MM.1S (cell line): Measurements from ENCODE around the gene BIRC6.

Experiments
- DNase-seq: peaks from one replicate; pipeline ENCODE4 v3.0.0-alpha.2; 2015
- H2AFZ ChIP-seq: fragments of 300-600 bp; sonication (generic); 2 replicates; pipeline ENCODE4 v1.6.0; 2016; ENCODE audit warnings: antibody characterized with exemption, low read length
- H3F3A ChIP-seq: fragments of 300-600 bp; sonication (generic); 2 replicates; pipeline ENCODE4 v1.6.1; 2016; ENCODE audit warnings: mild to moderate bottlenecking, antibody characterized with exemption, low read length, moderate library complexity, mixed read lengths; ENCODE audit not compliant: insufficient read depth
- H3K27ac ChIP-seq: fragments of 300-600 bp; sonication (generic); 2 replicates; pipeline ENCODE4 v1.5.1; 2016; ENCODE audit warnings: mild to moderate bottlenecking, low read length
- H3K27me3 ChIP-seq: fragments of 300-600 bp; sonication (generic); replicated peaks from 2 replicates; pipeline ENCODE4 v1.6.0; 2016; ENCODE audit warnings: low read length; ENCODE audit not compliant: insufficient read depth
- H3K36me3 ChIP-seq: fragments of 300-600 bp; sonication (generic); replicated peaks from 2 replicates; pipeline ENCODE4 v1.6.1; 2016; ENCODE audit warnings: mild to moderate bottlenecking, low read length, mixed read lengths; ENCODE audit not compliant: insufficient read depth
- H3K4me1 ChIP-seq: fragments of 300-600 bp; sonication (generic); 2 replicates; pipeline ENCODE4 v1.6.1; 2016; ENCODE audit warnings: low read length, mixed read lengths
- H3K4me2 ChIP-seq: fragments of 300-600 bp; sonication (generic); 2 replicates; pipeline ENCODE4 v1.6.0; 2016; ENCODE audit warnings: low read depth, low read length
- H3K4me3 ChIP-seq: fragments of 300-600 bp; sonication (generic); 2 replicates; pipeline ENCODE4 v1.5.1; 2016; ENCODE audit warnings: low read length, mixed read lengths
- H3K79me2 ChIP-seq: fragments of 300-600 bp; sonication (generic); 2 replicates; pipeline ENCODE4 v1.6.1; 2016; ENCODE audit warnings: mixed run types, low read length, mixed read lengths
- H3K9ac ChIP-seq: fragments of 300-600 bp; sonication (generic); 2 replicates; pipeline ENCODE4 v1.6.1; 2016; ENCODE audit warnings: low read length, mixed read lengths
- H3K9me2 ChIP-seq: fragments of 300-600 bp; sonication (generic); replicated peaks from 2 replicates; pipeline ENCODE4 v1.6.1; 2016; ENCODE audit warnings: mild to moderate bottlenecking, low read length, mixed read lengths; ENCODE audit not compliant: insufficient read depth
- H3K9me3 ChIP-seq: fragments of 300-600 bp; sonication (generic); replicated peaks from 2 replicates; pipeline ENCODE4 v1.6.1; 2016; ENCODE audit warnings: mild to moderate bottlenecking, low read length, mixed read lengths; ENCODE audit not compliant: insufficient read depth
- H4K20me1 ChIP-seq: fragments of 300-600 bp; sonication (generic); 2 replicates; pipeline ENCODE4 v1.6.1; 2016; ENCODE audit warnings: mild to moderate bottlenecking, low read length, moderate library complexity, mixed read lengths; ENCODE audit not compliant: insufficient read depth
- CTCF ChIP-seq: fragments of 300-600 bp; sonication (generic); IDR thresholded peaks from 2 replicates; pipeline ENCODE4 v1.5.1; 2016; ENCODE audit warnings: antibody characterized with exemption, low read length, mixed read lengths
- EZH2 ChIP-seq: fragments of 300-600 bp; sonication (generic); optimal IDR thresholded peaks from 2 replicates; pipeline ENCODE3; 2017; ENCODE audit warnings: low read depth, mild to moderate bottlenecking, antibody characterized with exemption, low read length, mixed read lengths
- EZH2phosphoT487 ChIP-seq: fragments of 300-600 bp; sonication (generic); IDR thresholded peaks from 2 replicates; pipeline ENCODE4 v1.6.1; 2018; ENCODE audit warnings: antibody characterized with exemption, low read length

Gene BIRC6

GRCh38 chr2:32383858-32384257, 27.0 kb downstream of the BIRC6 start:
- no peak for DNase-seq
- Histone ChIP-seq H3K9me3 (no peaks in the 10 kb centered on the region), H3K27ac (no peak overlapping the region), H3K4me2 (no peak overlapping the region), H3K9me2 (no peaks in the 10 kb centered on the region), H3K4me1 (no peaks in the 10 kb centered on the region), H3K4me3 (no peak overlapping the region), H4K20me1 (0 out of 2 replicates have a peak, but pooled peaks cover 4% of the 10 kb centered on the region), H3K27me3 (no peaks in the 10 kb centered on the region), H3K79me2 (peaks cover 67% of the 10 kb centered on the region), H3K9ac (no peak overlapping the region), H3K36me3 (peaks cover 4% of the 10 kb centered on the region; the same call in 1 of the 2 replicates), H2AFZ (no peak overlapping the region), H3F3A (no peaks in the 10 kb centered on the region)
- TF ChIP-seq CTCF: no peak
- no peak for TF ChIP-seq EZH2phosphoT487
- no peak for TF ChIP-seq EZH2

- TF ChIP-seq CTCF (no peak), EZH2phosphoT487 (no peak), EZH2 (no peak)
- no peak overlapping the region for H2AFZ ChIP-seq
- no peaks in the 10 kb centered on the region for H3K9me2 ChIP-seq
- H3K9me3 ChIP-seq: no peaks in the 10 kb centered on the region
- no peak overlapping the region for H3K4me3 ChIP-seq
- 0 out of 2 replicates have a peak, but pooled peaks cover 3% of the 10 kb centered on the region for H4K20me1 ChIP-seq
- no peaks in the 10 kb centered on the region for H3F3A ChIP-seq
- H3K27me3 ChIP-seq: no peaks in the 10 kb centered on the region
- peaks cover 4% of the 10 kb centered on the region; the same call in 1 of the 2 replicates for H3K36me3 ChIP-seq
- DNase-seq: no peak
- H3K9ac ChIP-seq: no peak overlapping the region
- H3K79me2 ChIP-seq: peaks cover 60% of the 10 kb centered on the region
- H3K4me1 ChIP-seq: no peaks in the 10 kb centered on the region
- H3K27ac ChIP-seq: no peak overlapping the region
- H3K4me2 ChIP-seq: no peak overlapping the region
These were observed 27.7 kb downstream of the BIRC6 start for GRCh38 chr2:32384529-32384928.

DNA sequence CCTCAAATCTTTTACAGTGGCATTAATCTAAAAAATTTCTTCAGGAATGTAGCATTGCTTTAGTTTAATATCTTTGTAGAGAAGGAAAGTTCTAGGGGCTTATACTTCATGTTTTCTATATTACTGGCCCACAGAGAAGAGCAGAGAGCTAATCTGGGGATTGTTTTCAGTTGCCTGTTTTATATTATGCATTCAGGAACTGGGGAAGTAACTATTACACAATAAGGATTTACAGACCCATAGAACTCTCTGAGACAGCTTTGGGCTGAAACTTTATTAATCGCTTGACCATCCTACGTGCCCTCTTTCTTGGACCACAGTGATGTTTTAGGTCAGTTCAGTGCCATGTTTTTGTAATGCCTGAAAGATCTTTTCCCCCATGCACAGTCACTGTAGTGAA, 29.9 kb downstream of the BIRC6 start:
- Histone ChIP-seq H4K20me1 (0 out of 2 replicates have a peak, but pooled peaks cover 3% of the 10 kb centered on the region), H3K9me3 (no peaks in the 10 kb centered on the region), H3K27me3 (no peaks in the 10 kb centered on the region), H3K9me2 (no peaks in the 10 kb centered on the region), H3K36me3 (peaks cover 4% of the 10 kb centered on the region; the same call in 1 of the 2 replicates), H3K9ac (no peak overlapping the region), H2AFZ (no peak overlapping the region), H3K4me2 (no peak overlapping the region), H3K79me2 (peaks cover 51% of the 10 kb centered on the region), H3K4me3 (no peak overlapping the region), H3K27ac (no peak overlapping the region), H3K4me1 (no peaks in the 10 kb centered on the region), H3F3A (no peaks in the 10 kb centered on the region)
- no peak for DNase-seq
- TF ChIP-seq EZH2 (no peak), EZH2phosphoT487 (no peak), CTCF (no peak)
